NCI-H69 (cell line): ENCODE measurements around the gene HABP4.

Source experiments
- DNase-seq: peaks from one replicate; lab custom pipeline; 2025; lab: John Stamatoyannopoulos, UW

Gene HABP4

DNA sequence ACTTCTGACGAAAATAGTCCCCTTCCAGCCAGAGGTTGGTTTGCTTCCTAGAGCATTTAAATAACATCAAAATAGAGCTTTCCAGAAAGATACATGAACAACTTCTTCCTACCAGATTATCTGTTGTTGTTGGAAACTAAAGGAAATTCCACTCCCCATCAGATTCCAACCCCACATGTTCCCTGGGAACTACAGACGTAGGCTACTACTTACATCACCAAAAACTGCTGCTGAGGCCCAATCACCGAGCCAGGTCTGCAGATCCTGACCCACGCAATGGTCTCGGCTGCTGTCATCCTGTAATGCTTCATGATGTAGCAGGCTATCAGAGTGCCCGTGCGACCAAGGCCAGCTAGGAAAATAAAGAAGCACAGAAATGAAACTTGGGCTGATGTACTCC lies 73.4 kb downstream of the HABP4 start:
- DNase-seq, result no peak

GRCh38 chr9:96524045-96524444 lies 74.1 kb downstream of the HABP4 start:
- no peak for DNase-seq

DNA sequence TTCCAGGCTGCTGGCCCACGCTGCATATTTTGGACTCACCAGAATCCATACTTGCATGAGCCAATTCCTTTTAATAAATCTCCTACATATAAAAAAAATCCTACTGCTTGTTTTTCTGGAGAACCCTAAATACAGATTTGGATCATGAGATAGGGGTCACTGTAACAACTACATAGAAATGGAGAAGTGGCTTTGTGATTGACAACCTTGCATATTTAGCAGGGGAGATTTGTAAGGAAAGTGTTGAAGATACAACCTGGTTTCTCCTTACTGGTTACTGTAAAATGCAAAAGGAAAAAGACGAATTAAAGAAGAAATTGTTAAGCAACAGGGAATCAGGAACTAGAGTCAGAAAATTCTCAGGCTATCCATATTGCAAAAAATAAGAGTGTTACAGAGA lies 74.8 kb downstream of the HABP4 start:
- no peak for DNase-seq

DNA sequence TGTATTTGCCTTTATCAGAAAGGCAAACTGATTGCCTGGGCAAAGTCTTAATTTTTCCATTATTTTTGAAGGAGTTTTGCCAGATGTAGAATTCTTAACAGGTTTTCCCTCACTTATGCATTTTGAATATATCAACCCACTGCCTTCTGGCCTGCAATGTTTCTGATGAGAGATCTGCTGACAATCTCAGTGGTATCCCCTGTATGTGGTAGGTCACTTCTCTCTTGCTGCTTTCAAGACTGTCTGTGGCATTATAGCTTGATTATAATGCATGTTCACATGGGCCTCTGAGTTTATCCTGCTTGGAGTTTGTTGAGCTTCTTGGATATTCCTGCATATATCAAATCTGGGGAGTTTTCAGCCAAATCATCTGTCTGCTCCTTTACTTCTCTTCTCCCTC lies 82.2 kb downstream of the HABP4 start:
- DNase-seq, result no peak

GRCh38 chr9:96540106-96540505 lies 90.1 kb downstream of the HABP4 start:
- no peak for DNase-seq
